HepG2 (cell line): Measurements from ENCODE around the gene PAK2. TPM values are rescaled to one million over a fixed set of nuclear protein-coding genes. Genes with fewer than 3 reads are reported as not detected.

ENCODE experiments used
- ASH2L ChIP-seq: fragments of 300-600, 200-600 bp; sonication (generic); IDR thresholded peaks from 2 replicates; pipeline ENCODE4 v1.7.0; 2017; ENCODE audit warnings: low read depth, mild to moderate bottlenecking, moderate library complexity, mixed read lengths, low read length; ENCODE audit not compliant: insufficient read length
- IRX3 ChIP-seq: sonication (generic); formaldehyde crosslinking; IDR thresholded peaks from 2 replicates; pipeline ENCODE4 v1.8.1; 2023; ENCODE audit warnings: mild to moderate bottlenecking, low read depth, missing genetic modification reagents, borderline replicate concordance
- KMT2A ChIP-seq: sonication (generic); formaldehyde crosslinking; IDR thresholded peaks from 2 replicates; pipeline ENCODE4 v1.4.0; 2020; ENCODE audit warnings: missing genetic modification reagents
- NFKB2 ChIP-seq: sonication (generic); formaldehyde crosslinking; IDR thresholded peaks from 2 replicates; pipeline ENCODE4 v1.4.0; 2020; ENCODE audit warnings: missing genetic modification reagents, borderline replicate concordance
- RBM39 ChIP-seq: fragments of 200-400 bp; formaldehyde crosslinking; IDR thresholded peaks from one replicate; pipeline ENCODE4 v1.6.1; 2018; ENCODE audit warnings: antibody characterized with exemption, mild to moderate bottlenecking, low read depth, low read length; ENCODE audit not compliant: poor library complexity, severe bottlenecking
- TOE1 ChIP-seq: sonication (generic); formaldehyde crosslinking; IDR thresholded peaks from 2 replicates; pipeline ENCODE4 v1.4.0; 2020; ENCODE audit warnings: mild to moderate bottlenecking, missing genetic modification reagents
- ZBTB7B ChIP-seq: sonication (generic); formaldehyde crosslinking; IDR thresholded peaks from 2 replicates; pipeline ENCODE4 v1.4.0; 2020; ENCODE audit warnings: missing genetic modification reagents
- ZMYM4 ChIP-seq: sonication (generic); formaldehyde crosslinking; IDR thresholded peaks from 2 replicates; pipeline ENCODE4 v1.8.1; 2023; ENCODE audit warnings: mild to moderate bottlenecking, missing genetic modification reagents
- ZNF33B ChIP-seq: sonication (generic); formaldehyde crosslinking; IDR thresholded peaks from 2 replicates; pipeline ENCODE4 v1.5.1; 2020; ENCODE audit warnings: mild to moderate bottlenecking, missing genetic modification reagents
- ZNF451 ChIP-seq: sonication (generic); formaldehyde crosslinking; IDR thresholded peaks from 2 replicates; pipeline ENCODE4 v1.5.0; 2020; ENCODE audit warnings: mild to moderate bottlenecking, missing genetic modification reagents
- ZNF543 ChIP-seq: sonication (generic); formaldehyde crosslinking; IDR thresholded peaks from 2 replicates; pipeline ENCODE4 v1.4.0; 2020; ENCODE audit warnings: mild to moderate bottlenecking, missing genetic modification reagents
- ZNF7 ChIP-seq: IDR thresholded peaks from 2 replicates; pipeline ENCODE4 v1.6.1; 2016; ENCODE audit warnings: missing biosample characterization, missing genetic modification reagents
- ZNF703 ChIP-seq: sonication (generic); formaldehyde crosslinking; IDR thresholded peaks from 2 replicates; pipeline ENCODE4 v1.5.1; 2020; ENCODE audit warnings: missing genetic modification reagents, mild to moderate bottlenecking, moderate library complexity, borderline replicate concordance
- ZNF790 ChIP-seq: sonication (generic); formaldehyde crosslinking; IDR thresholded peaks from 2 replicates; pipeline ENCODE4 v1.8.0; 2022; ENCODE audit warnings: missing genetic modification reagents, mild to moderate bottlenecking, borderline replicate concordance
- polyA plus RNA-seq, 8 experiments: library from polyadenylated mRNA; depleted of rRNA in 3 of 8; stranded (reverse) in 7 of 8; unstranded in 1 of 8; fragments of >200 nt; fragmentation: Illumina TruSeq in 4 of 8; extraction: Trizol in 4 of 8; gene quantifications; 2 replicates each; pipeline versions ENCODE4 v1.2.1 to v1.2.3, GENCODE V29; 2011 to 2016; ENCODE audit warnings: low read depth in 4 of 8, missing spikeins in 1 of 8, mixed read lengths in 1 of 8; ENCODE audit not compliant: insufficient read depth in 1 of 8
- total RNA-seq, 5 experiments: library from RNA; depleted of rRNA; stranded (reverse); fragments of >200 nt; fragmentation: Illumina TruSeq; extraction: Trizol; gene quantifications; 2 replicates each; pipeline ENCODE4 v1.2.3, GENCODE V29; 2016; ENCODE audit warnings: low read depth in 1 of 5
- TF ChIP-seq, protein P1 (sequence below): sonication (generic); formaldehyde crosslinking; IDR thresholded peaks from 2 replicates; pipeline ENCODE4 v1.4.0; 2020; ENCODE audit warnings: missing genetic modification reagents
- TF ChIP-seq, protein P2 (sequence below): sonication (generic); formaldehyde crosslinking; IDR thresholded peaks from 2 replicates; pipeline ENCODE4 v1.4.0; 2020; ENCODE audit warnings: mild to moderate bottlenecking, missing genetic modification reagents, borderline replicate concordance
- TF ChIP-seq, protein P3 (sequence below): sonication (generic); formaldehyde crosslinking; IDR thresholded peaks from 2 replicates; pipeline ENCODE4 v1.5.1; 2020; ENCODE audit warnings: missing genetic modification reagents, mild to moderate bottlenecking, borderline replicate concordance
- TF ChIP-seq, protein P4 (sequence below): sonication (generic); formaldehyde crosslinking; IDR thresholded peaks from 2 replicates; pipeline ENCODE4 v1.4.0; 2020; ENCODE audit warnings: missing genetic modification reagents
- TF ChIP-seq, protein P5 (sequence below): sonication (generic); formaldehyde crosslinking; IDR thresholded peaks from 2 replicates; pipeline ENCODE4 v1.4.0; 2020; ENCODE audit warnings: mild to moderate bottlenecking, missing genetic modification reagents

Gene PAK2
- total and polyA plus RNA-seq, 2 of the 13 experiments (the other 11 are each of a cell fraction or from before 2014, with no cell fraction given), result 23.0 to 24.7 TPM

DNA sequence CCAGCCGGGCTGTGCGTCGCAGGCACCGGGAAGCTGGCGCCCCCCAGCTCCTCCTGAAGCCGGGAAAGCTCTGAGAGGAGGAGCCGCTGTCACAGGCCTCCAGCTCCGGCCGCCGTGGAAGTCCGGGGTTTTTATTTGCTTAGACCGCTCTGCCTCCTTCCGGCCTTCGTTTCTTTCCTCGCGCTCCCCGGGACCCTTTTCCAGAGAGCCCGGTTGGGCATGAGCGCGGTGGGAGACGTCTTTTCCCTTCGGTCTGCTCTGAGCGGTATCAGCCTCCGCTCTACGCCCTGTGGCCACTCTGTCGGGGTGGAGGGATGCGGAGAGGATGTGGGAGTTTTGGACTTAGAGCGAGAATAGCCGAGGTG is 128.6 kb downstream of the PAK2 start (continued):
- TF ChIP-seq, protein P1, sequence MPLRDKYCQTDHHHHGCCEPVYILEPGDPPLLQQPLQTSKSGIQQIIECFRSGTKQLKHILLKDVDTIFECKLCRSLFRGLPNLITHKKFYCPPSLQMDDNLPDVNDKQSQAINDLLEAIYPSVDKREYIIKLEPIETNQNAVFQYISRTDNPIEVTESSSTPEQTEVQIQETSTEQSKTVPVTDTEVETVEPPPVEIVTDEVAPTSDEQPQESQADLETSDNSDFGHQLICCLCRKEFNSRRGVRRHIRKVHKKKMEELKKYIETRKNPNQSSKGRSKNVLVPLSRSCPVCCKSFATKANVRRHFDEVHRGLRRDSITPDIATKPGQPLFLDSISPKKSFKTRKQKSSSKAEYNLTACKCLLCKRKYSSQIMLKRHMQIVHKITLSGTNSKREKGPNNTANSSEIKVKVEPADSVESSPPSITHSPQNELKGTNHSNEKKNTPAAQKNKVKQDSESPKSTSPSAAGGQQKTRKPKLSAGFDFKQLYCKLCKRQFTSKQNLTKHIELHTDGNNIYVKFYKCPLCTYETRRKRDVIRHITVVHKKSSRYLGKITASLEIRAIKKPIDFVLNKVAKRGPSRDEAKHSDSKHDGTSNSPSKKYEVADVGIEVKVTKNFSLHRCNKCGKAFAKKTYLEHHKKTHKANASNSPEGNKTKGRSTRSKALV (CRISPR knock-in tag), result 0 out of 2 replicates have a peak, but pooled peaks have one; percentile 7
- TF ChIP-seq NFKB2 (0 out of 2 replicates have a peak, but pooled peaks have one; percentile 13), ZNF451 (CRISPR knock-in tag) (no peak), ASH2L (peak; percentile 8), ZMYM4 (no peak), ZBTB7B (CRISPR knock-in tag) (0 out of 2 replicates have a peak, but pooled peaks have one; percentile 25), ZNF790 (peak; percentile 7; the same call in 1 of the 2 replicates), ZNF7 (no peak), ZNF33B (CRISPR knock-in tag) (0 out of 2 replicates have a peak, but pooled peaks have one; percentile 77), RBM39 (peak; percentile 36), ZNF543 (0 out of 2 replicates have a peak, but pooled peaks have one; percentile 18), KMT2A (CRISPR knock-in tag) (peak; percentile 4; the same call in 1 of the 2 replicates), ZNF703 (CRISPR knock-in tag) (0 out of 2 replicates have a peak, but pooled peaks have one; percentile 48), IRX3 (CRISPR knock-in tag) (no peak; the same call in 1 of the 2 replicates), TOE1 (no peak)
- TF ChIP-seq, protein P2, sequence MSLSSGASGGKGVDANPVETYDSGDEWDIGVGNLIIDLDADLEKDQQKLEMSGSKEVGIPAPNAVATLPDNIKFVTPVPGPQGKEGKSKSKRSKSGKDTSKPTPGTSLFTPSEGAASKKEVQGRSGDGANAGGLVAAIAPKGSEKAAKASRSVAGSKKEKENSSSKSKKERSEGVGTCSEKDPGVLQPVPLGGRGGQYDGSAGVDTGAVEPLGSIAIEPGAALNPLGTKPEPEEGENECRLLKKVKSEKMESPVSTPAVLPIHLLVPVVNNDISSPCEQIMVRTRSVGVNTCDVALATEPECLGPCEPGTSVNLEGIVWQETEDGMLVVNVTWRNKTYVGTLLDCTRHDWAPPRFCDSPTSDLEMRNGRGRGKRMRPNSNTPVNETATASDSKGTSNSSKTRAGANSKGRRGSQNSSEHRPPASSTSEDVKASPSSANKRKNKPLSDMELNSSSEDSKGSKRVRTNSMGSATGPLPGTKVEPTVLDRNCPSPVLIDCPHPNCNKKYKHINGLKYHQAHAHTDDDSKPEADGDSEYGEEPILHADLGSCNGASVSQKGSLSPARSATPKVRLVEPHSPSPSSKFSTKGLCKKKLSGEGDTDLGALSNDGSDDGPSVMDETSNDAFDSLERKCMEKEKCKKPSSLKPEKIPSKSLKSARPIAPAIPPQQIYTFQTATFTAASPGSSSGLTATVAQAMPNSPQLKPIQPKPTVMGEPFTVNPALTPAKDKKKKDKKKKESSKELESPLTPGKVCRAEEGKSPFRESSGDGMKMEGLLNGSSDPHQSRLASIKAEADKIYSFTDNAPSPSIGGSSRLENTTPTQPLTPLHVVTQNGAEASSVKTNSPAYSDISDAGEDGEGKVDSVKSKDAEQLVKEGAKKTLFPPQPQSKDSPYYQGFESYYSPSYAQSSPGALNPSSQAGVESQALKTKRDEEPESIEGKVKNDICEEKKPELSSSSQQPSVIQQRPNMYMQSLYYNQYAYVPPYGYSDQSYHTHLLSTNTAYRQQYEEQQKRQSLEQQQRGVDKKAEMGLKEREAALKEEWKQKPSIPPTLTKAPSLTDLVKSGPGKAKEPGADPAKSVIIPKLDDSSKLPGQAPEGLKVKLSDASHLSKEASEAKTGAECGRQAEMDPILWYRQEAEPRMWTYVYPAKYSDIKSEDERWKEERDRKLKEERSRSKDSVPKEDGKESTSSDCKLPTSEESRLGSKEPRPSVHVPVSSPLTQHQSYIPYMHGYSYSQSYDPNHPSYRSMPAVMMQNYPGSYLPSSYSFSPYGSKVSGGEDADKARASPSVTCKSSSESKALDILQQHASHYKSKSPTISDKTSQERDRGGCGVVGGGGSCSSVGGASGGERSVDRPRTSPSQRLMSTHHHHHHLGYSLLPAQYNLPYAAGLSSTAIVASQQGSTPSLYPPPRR (CRISPR knock-in tag), result no peak
- TF ChIP-seq, protein P3, sequence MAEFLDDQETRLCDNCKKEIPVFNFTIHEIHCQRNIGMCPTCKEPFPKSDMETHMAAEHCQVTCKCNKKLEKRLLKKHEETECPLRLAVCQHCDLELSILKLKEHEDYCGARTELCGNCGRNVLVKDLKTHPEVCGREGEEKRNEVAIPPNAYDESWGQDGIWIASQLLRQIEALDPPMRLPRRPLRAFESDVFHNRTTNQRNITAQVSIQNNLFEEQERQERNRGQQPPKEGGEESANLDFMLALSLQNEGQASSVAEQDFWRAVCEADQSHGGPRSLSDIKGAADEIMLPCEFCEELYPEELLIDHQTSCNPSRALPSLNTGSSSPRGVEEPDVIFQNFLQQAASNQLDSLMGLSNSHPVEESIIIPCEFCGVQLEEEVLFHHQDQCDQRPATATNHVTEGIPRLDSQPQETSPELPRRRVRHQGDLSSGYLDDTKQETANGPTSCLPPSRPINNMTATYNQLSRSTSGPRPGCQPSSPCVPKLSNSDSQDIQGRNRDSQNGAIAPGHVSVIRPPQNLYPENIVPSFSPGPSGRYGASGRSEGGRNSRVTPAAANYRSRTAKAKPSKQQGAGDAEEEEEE (CRISPR knock-in tag), result no peak
- TF ChIP-seq, protein P4, sequence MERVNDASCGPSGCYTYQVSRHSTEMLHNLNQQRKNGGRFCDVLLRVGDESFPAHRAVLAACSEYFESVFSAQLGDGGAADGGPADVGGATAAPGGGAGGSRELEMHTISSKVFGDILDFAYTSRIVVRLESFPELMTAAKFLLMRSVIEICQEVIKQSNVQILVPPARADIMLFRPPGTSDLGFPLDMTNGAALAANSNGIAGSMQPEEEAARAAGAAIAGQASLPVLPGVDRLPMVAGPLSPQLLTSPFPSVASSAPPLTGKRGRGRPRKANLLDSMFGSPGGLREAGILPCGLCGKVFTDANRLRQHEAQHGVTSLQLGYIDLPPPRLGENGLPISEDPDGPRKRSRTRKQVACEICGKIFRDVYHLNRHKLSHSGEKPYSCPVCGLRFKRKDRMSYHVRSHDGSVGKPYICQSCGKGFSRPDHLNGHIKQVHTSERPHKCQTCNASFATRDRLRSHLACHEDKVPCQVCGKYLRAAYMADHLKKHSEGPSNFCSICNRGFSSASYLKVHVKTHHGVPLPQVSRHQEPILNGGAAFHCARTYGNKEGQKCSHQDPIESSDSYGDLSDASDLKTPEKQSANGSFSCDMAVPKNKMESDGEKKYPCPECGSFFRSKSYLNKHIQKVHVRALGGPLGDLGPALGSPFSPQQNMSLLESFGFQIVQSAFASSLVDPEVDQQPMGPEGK (CRISPR knock-in tag), result 0 out of 2 replicates have a peak, but pooled peaks have one; percentile 14
- TF ChIP-seq, protein P5, sequence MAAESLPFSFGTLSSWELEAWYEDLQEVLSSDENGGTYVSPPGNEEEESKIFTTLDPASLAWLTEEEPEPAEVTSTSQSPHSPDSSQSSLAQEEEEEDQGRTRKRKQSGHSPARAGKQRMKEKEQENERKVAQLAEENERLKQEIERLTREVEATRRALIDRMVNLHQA, result no peak
